Cardiac fibroblast (primary cell): ENCODE results near the gene VRK1.

ENCODE experiments used
- DNase-seq, 2 donors: peaks; one replicate each; pipeline versions ENCODE4 v3.0.0 to v3.0.0-alpha.2; 2010; ENCODE audit warnings: low read depth in 2 of 2
- H3K4me3 ChIP-seq, 2 donors: replicated peaks in 1 of 2; 1 replicate in 1 of 2; 2 replicates in 1 of 2; pipeline ENCODE4 v1.5.1; 2011; ENCODE audit warnings: low read depth in 2 of 2, low read length in 2 of 2, mild to moderate bottlenecking in 2 of 2, moderate library complexity in 1 of 2
- CTCF ChIP-seq: IDR thresholded peaks from one replicate; pipeline ENCODE4 v1.5.1; 2011; ENCODE audit warnings: low read depth, mild to moderate bottlenecking, low read length, inconsistent platforms

The VRK1 gene

GRCh38 chr14:96797582-96798349 lies 584 bp downstream of the VRK1 start:
- no peak for TF ChIP-seq CTCF
- peak overlapping the region; percentile 70 to 84 for H3K4me3 ChIP-seq
- peak; percentile 19 to 32 for DNase-seq

GRCh38 chr14:96798956-96799355 lies 1.8 kb downstream of the VRK1 start:
- H3K4me3 ChIP-seq, result no peak overlapping the region
- TF ChIP-seq CTCF, result no peak
- no peak for DNase-seq

GRCh38 chr14:96799489-96800054 lies 2.4 kb downstream of the VRK1 start:
- no peak for TF ChIP-seq CTCF
- DNase-seq, result no peak
- H3K4me3 ChIP-seq, result no peak overlapping the region

- TF ChIP-seq CTCF, result no peak
- H3K4me3 ChIP-seq, result no peak overlapping the region
- DNase-seq, result no peak
Measured at GRCh38 chr14:96801931-96802330, 4.7 kb downstream of the VRK1 start.

GRCh38 chr14:96802963-96803362 lies 5.8 kb downstream of the VRK1 start:
- no peak overlapping the region for H3K4me3 ChIP-seq
- DNase-seq, result no peak
- TF ChIP-seq CTCF, result no peak

GRCh38 chr14:96803958-96804357 lies 6.8 kb downstream of the VRK1 start:
- TF ChIP-seq CTCF, result no peak
- peak overlapping the region in 1 of 2 donors; percentile 15 for H3K4me3 ChIP-seq
- peak in 1 of 2 donors; percentile 41 for DNase-seq
